Liver (tissue), 9 donors: ENCODE measurements around the gene FAM110A. TPM values are rescaled to one million over a fixed set of nuclear protein-coding genes. Genes with fewer than 3 reads are reported as not detected.
"Not testable (repeated sequence)": the region's sequence is repeated elsewhere in the genome, so short reads cannot be mapped to it uniquely, and the experiment has no call there.

Experiments
- DNase-seq: peaks from one replicate; pipeline ENCODE4 v3.0.0-alpha.2; 2017; ENCODE audit warnings: low spot score
- H3K27ac ChIP-seq, 2 donors: one replicate each; pipeline ENCODE4 v1.7.0; 2013; ENCODE audit warnings: inconsistent platforms in 2 of 2, low read length in 2 of 2, control low read depth in 1 of 2, low read depth in 1 of 2, mild to moderate bottlenecking in 1 of 2
- H3K27me3 ChIP-seq, 4 donors: one replicate each; pipeline versions ENCODE4 v1.6.1 to v1.7.0; 2013; ENCODE audit warnings: low read length in 3 of 4, inconsistent platforms in 1 of 4, mild to moderate bottlenecking in 1 of 4, moderate library complexity in 1 of 4; ENCODE audit not compliant: control insufficient read depth in 4 of 4, insufficient read depth in 4 of 4
- H3K36me3 ChIP-seq, 4 donors: one replicate each; pipeline versions ENCODE4 v1.6.1 to v1.7.0; 2013; ENCODE audit warnings: low read length in 3 of 4, mild to moderate bottlenecking in 3 of 4, low read depth in 1 of 4, moderate library complexity in 1 of 4; ENCODE audit not compliant: control insufficient read depth in 4 of 4, insufficient read depth in 3 of 4
- H3K4me1 ChIP-seq, 4 donors: one replicate each; pipeline versions ENCODE4 v1.6.1 to v1.7.0; 2013; ENCODE audit warnings: low read length in 3 of 4, mild to moderate bottlenecking in 3 of 4, moderate library complexity in 1 of 4; ENCODE audit not compliant: control insufficient read depth in 4 of 4, insufficient read depth in 4 of 4
- H3K4me3 ChIP-seq, 3 donors: one replicate each; pipeline versions ENCODE4 v1.6.1 to v1.7.0; 2013; ENCODE audit warnings: low read length in 3 of 3, control low read depth in 1 of 3, low read depth in 1 of 3, mild to moderate bottlenecking in 1 of 3
- H3K9ac ChIP-seq, 2 donors: one replicate each; pipeline ENCODE4 v1.7.0; 2013; ENCODE audit warnings: low read length in 2 of 2, mild to moderate bottlenecking in 2 of 2, moderate library complexity in 2 of 2, control low read depth in 1 of 2, low read depth in 1 of 2
- H3K9me3 ChIP-seq, 4 donors: one replicate each; pipeline versions ENCODE4 v1.6.1 to v1.7.0; 2013; ENCODE audit warnings: low read length in 3 of 4; ENCODE audit not compliant: control insufficient read depth in 4 of 4
- CTCF ChIP-seq: fragments of 150-350 bp; IDR thresholded peaks from 2 replicates; pipeline ENCODE4 v1.5.1; 2017; ENCODE audit warnings: improper control_type of control experiment, low read depth, low read length; ENCODE audit not compliant: missing input control
- EGR1 ChIP-seq, 2 donors: IDR thresholded peaks; 2 replicates each; pipeline ENCODE4 v1.6.1; 2016 to 2018; ENCODE audit warnings: antibody characterized with exemption in 2 of 2, low read depth in 2 of 2
- FOXA2 ChIP-seq: IDR thresholded peaks from 2 replicates; pipeline ENCODE4 v1.6.1; 2016; ENCODE audit warnings: antibody characterized with exemption
- GABPA ChIP-seq, 2 donors: IDR thresholded peaks in 1 of 2; conservative IDR thresholded peaks in 1 of 2; 2 replicates each; pipeline ENCODE4 v1.6.1; 2016; ENCODE audit warnings: antibody characterized with exemption in 2 of 2, mild to moderate bottlenecking in 1 of 2, moderate library complexity in 1 of 2
- HNF4A ChIP-seq, 2 donors: conservative IDR thresholded peaks; 2 replicates each; pipeline ENCODE4 v1.6.1; 2016; ENCODE audit warnings: antibody characterized with exemption in 2 of 2, mild to moderate bottlenecking in 2 of 2
- HNF4G ChIP-seq: IDR thresholded peaks from 2 replicates; pipeline ENCODE4 v1.6.1; 2016; ENCODE audit warnings: antibody characterized with exemption
- RAD21 ChIP-seq, 2 donors: IDR thresholded peaks; 2 replicates each; pipeline ENCODE4 v1.6.1; 2016; ENCODE audit warnings: antibody characterized with exemption in 2 of 2, mild to moderate bottlenecking in 2 of 2
- RXRA ChIP-seq, 2 donors: IDR thresholded peaks; 2 replicates each; pipeline ENCODE4 v1.6.1; 2017 to 2018; ENCODE audit warnings: antibody characterized with exemption in 2 of 2, mild to moderate bottlenecking in 1 of 2
- WGBS: extraction: QIAGEN DNeasy Blood & Tissue Kit; methylation state at CpG from one replicate; pipeline ENCODE4 v1.1.7; 2013; 5-methylcytosine and 5-hydroxymethylcytosine counted together
- polyA plus RNA-seq, 2 donors: library from polyadenylated mRNA; stranded (reverse) in 1 of 2; unstranded in 1 of 2; fragments of 200-250 nt in 1 of 2; fragments of >200 nt in 1 of 2; fragmentation: Nextera tagmentation in 1 of 2; extraction: Ambion mirVana in 1 of 2; gene quantifications; one replicate each; pipeline versions ENCODE4 v1.2.1 to v1.2.3, GENCODE V29; 2013 to 2015
- total RNA-seq, 2 donors: library from RNA; depleted of rRNA; stranded (reverse); fragments of >200 nt; gene quantifications; one replicate each; pipeline ENCODE4 v1.2.3, GENCODE V29; 2014
- TF ChIP-seq, protein P1 (sequence below): IDR thresholded peaks from 2 replicates; pipeline ENCODE4 v1.6.1; 2016; ENCODE audit warnings: antibody characterized with exemption
- donor health status: healthy.
- donor health status: healthy.
- donor health status: healthy.
- donor health status: healthy.
- donor health status: healthy.

Gene FAM110A
- total and polyA plus RNA-seq, 4 donors: 1.2 to 6.7 (median 2.0) TPM

DNA sequence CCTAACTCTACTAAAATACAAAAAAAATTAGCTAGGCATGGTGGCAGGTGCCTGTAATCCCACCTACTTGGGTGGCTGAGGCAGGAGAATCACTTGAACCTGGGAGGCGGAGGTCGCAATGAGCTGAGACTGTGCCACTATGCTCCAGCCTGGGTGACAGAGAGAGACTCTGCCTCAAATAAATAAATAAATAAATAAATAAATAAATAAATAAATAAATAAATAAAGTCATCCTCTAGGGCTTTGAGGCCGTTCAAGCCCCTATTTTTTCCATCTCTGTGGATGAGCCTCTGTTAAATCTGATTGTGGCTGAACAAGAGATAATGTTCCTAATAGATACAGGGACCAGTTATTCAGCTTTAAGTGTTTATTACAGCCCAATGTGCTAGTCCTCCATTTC is 31.8 kb upstream of the FAM110A start:
- Histone ChIP-seq H3K27me3 (peaks cover 0 to 6% (median 0%) of the 10 kb centered on the region in 4 donors), H3K4me3 (no peak overlapping the region), H3K9me3 (peaks cover 0 to 2% (median 0%) of the 10 kb centered on the region in 4 donors), H3K4me1 (no peaks in the 10 kb centered on the region), H3K27ac (no peak overlapping the region), H3K36me3 (no peaks in the 10 kb centered on the region), H3K9ac (no peak overlapping the region)
- TF ChIP-seq CTCF: no peak
- TF ChIP-seq HNF4A (conservative IDR thresholded peaks at IDR 0.05): no peak
- TF ChIP-seq RAD21 (IDR thresholded peaks at IDR 0.05): no peak
- TF ChIP-seq RXRA (IDR thresholded peaks at IDR 0.05): no peak
- TF ChIP-seq, protein P1, sequence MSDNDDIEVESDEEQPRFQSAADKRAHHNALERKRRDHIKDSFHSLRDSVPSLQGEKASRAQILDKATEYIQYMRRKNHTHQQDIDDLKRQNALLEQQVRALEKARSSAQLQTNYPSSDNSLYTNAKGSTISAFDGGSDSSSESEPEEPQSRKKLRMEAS: no peak
- no peak for TF ChIP-seq FOXA2
- no peak for TF ChIP-seq HNF4G
- TF ChIP-seq EGR1 (IDR thresholded peaks at IDR 0.05; ENCODE audit: low read depth in 2 of 2): no peak
- WGBS: 93% methylated on average over 3 of the region's 3 CpGs
- no peak for DNase-seq

- TF ChIP-seq GABPA (IDR thresholded peaks at IDR 0.05 in 1 of 2, conservative IDR thresholded peaks at IDR 0.05 in 1 of 2): no peak
- TF ChIP-seq FOXA2: no peak
- no peak for TF ChIP-seq RXRA (IDR thresholded peaks at IDR 0.05)
- no peaks in the 10 kb centered on the region for H3K36me3 ChIP-seq
- no peak overlapping the region for H3K9ac ChIP-seq
- whole genome bisulfite sequencing: 42% methylated on average over 1 of the region's 1 CpG
- no peak overlapping the region for H3K27ac ChIP-seq
- DNase-seq: no peak
- no peaks in the 10 kb centered on the region for H3K4me1 ChIP-seq
- H3K27me3 ChIP-seq: peaks cover 0 to 7% (median 0%) of the 10 kb centered on the region in 4 donors
- no peak overlapping the region for H3K4me3 ChIP-seq
- H3K9me3 ChIP-seq: peaks cover 0 to 2% (median 0%) of the 10 kb centered on the region in 4 donors
Measured at GRCh38 chr20:805713-806112, 27.8 kb upstream of the FAM110A start.

GRCh38 chr20:811776-812434 is 21.6 kb upstream of the FAM110A start:
- H3K36me3 ChIP-seq, H3K9ac ChIP-seq, H3K4me1 ChIP-seq, H3K9me3 ChIP-seq, H3K27ac ChIP-seq, DNase-seq, H3K27me3 ChIP-seq, H3K4me3 ChIP-seq: not testable (repeated sequence)
- 42% methylated on average over 13 of the region's 13 CpGs for WGBS

DNA sequence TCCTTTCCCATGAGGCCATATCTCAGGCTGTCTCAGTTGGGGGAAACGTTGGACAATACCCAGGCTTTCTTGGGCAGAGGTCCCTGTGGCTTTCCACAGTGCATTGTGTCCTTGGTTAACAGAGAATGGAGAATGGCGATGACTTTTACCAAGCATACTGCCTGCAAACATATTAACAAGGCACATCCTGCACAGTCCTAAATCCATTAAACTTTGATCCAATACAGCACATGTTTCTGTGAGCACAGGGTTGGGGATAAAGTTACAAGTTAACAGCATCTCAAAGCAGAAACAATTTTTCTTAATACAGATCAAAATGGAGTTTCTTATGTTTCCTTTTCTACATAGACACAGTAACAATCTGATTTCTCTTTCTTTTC is 21.1 kb upstream of the FAM110A start:
- not testable (repeated sequence) for H3K27me3 ChIP-seq, H3K4me3 ChIP-seq, H3K27ac ChIP-seq, DNase-seq, H3K4me1 ChIP-seq, H3K36me3 ChIP-seq, H3K9me3 ChIP-seq, H3K9ac ChIP-seq
- WGBS: 41% methylated on average over 2 of the region's 2 CpGs
